Measurements from ENCODE around the gene FLOT1.

The FLOT1 gene

GRCh38 chr6:30700340-30700739 is 42.1 kb downstream of the FLOT1 start:
- no peak for DNase-seq (ENCODE audit: low read depth)

GRCh38 chr6:30696432-30696831 is 46.1 kb downstream of the FLOT1 start:
- no peak for DNase-seq (ENCODE audit: low read depth)

DNA sequence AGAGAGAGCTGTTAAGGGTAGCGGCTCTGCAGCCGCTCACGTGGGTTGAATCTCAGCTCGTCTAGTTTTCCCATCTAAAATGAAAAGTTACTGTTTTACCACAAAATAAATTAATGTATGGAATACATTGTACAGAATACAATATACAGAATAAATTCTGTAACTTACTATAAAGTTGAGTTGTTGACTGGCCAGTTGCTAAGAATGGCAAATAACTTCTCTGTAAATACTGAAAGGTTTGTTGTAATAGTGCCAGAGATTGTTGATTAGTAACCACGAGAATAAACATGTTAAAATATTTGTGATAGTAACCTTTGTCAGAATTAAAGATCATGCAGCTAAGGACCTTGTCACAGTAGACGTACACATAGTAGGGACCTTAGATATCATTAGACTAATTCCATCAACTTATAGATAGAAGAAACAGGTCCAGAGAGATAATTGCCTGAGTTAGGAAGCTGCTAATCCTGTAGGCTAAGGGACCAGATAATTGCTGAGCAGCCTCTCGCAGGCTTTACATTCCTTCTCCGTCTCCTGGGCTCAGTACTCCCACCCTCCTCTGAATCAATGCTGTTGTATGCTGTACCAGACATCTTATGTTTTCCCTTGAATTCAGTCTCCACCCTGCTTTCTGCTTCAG is 51.2 kb downstream of the FLOT1 start:
- DNase-seq (ENCODE audit: low read depth) = no peak

GRCh38 chr6:30690403-30691207 is 51.9 kb downstream of the FLOT1 start, which contains the start of gene NRM:
TSS of gene NRM (minus strand) at chr6:30690984. CDS start at chr6:30690974, 10 bp downstream.
- peak; percentile 55 for DNase-seq (ENCODE audit: low read depth)

GRCh38 chr6:30689985-30690384 is 52.5 kb downstream of the FLOT1 start:
- DNase-seq (ENCODE audit: low read depth) = no peak

GRCh38 chr6:30689022-30689865 is 53.2 kb downstream of the FLOT1 start:
- no peak for DNase-seq (ENCODE audit: low read depth)

- no peak for DNase-seq (ENCODE audit: low read depth)
Observed at GRCh38 chr6:30688569-30688968, 53.9 kb downstream of the FLOT1 start.

DNA sequence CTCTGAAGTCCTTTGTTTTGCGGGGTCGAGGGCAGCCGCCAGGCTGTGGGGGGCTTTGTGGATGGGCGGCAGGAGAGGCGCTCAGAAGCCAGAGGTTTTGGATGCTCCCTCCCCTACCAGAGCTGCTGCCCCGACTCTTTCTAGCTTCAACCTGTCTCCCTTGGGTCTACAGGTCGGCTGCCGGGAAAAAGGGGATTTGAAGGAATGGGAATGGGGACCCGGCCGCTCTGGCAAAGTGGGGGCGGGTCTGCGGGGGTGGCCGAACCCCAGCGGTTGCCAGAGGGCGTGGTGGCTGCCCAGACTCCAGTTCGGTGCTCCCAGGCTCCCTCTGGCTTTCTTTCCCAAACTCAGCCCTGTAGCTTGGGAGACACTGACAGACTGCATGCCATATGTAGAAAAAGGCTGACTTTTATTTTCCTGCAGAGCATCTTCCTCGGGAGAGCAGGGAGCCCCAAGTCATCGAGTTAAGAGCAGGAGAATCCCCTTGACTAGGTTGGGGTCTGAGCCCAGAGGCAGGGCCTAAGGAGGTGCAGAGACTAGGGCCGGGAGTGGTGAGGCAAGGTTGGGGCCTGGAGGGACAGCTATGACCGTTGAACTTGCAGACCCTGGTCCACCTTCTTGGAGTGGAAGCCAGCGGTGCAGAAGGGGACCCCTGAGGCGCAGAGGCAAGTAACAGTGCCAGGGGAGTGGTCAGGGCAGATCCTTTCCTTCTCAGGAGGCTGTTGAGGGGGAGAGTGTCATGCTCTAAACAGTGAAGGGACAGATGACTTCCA is 54.6 kb downstream of the FLOT1 start:
- DNase-seq (ENCODE audit: low read depth) = no peak

GRCh38 chr6:30686908-30687658 is 55.4 kb downstream of the FLOT1 start:
- peak; percentile 61 for DNase-seq (ENCODE audit: low read depth)

DNA sequence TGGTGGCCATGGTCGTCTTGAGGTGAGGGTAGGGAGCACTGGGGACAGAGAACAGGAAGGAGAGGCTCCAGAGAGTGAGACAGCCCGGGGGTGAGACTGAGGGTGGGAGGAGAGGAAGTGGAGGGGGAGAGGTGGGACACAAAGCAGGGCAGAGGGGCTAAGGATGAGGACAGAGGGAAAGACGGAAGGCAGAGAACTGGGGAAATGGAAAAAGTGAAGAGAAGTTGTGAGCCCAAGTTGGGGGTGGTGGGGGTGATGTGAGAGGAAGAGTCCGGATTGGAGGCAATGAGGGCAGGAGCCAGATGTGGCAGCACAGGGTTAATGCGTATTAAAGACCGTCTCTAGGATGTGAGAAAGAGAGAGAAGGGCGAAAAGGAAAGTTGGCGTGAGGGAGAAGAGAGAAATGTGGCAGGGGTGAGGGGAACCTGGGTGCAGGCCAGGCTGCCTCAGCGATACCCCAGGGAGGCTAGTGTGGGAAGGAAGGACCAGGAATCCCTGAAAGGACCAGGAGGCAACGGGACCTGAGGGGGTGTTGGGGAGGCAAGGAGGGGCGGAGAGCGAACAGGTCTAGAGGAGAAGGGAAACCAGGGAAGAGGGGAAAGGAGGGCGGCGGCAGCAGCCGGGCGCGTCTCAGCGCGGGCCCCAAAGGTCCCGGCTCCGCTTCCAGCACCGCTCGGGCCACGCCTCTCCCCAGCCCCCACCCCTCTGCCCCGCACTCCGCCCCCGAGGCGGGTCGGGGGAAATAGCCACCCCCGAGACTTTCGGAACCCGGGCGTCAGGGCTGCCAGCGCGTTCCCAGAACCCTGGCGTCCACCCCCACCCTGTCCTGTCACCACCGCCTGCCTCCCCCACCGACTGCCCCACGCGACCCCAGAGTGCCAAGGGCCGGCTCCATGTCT is 56.2 kb downstream of the FLOT1 start, which contains the start of gene PPP1R18:
TSS of gene PPP1R18 (minus strand) at position 637 of the 899 bp plus-strand sequence. CDS start at position 10, 627 bp downstream.
- peak; percentile 66 for DNase-seq (ENCODE audit: low read depth)

- no peak for DNase-seq (ENCODE audit: low read depth)
Observed at GRCh38 chr6:30685157-30686008, 57.1 kb downstream of the FLOT1 start.

- DNase-seq (ENCODE audit: low read depth) = no peak
Observed at GRCh38 chr6:30684386-30685156, 57.9 kb downstream of the FLOT1 start.

DNA sequence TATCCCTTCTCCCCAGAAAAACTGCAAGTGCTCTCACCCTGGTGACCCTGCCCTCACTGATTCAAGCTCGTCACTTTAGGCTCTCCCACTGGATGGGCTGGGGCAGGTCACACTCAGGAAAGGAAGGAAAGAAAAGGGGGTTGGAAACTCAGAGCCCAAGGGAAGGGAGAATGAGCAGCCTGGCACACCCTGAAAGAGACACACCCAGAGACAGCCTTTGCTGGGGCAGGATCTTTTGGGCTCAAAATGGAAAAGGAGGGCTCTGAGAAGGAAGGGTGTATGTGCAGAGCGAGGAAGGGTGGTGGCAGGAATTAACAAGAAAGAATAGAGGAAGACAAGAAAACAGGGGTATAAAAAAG is 58.5 kb downstream of the FLOT1 start:
- no peak for DNase-seq (ENCODE audit: low read depth)

DNA sequence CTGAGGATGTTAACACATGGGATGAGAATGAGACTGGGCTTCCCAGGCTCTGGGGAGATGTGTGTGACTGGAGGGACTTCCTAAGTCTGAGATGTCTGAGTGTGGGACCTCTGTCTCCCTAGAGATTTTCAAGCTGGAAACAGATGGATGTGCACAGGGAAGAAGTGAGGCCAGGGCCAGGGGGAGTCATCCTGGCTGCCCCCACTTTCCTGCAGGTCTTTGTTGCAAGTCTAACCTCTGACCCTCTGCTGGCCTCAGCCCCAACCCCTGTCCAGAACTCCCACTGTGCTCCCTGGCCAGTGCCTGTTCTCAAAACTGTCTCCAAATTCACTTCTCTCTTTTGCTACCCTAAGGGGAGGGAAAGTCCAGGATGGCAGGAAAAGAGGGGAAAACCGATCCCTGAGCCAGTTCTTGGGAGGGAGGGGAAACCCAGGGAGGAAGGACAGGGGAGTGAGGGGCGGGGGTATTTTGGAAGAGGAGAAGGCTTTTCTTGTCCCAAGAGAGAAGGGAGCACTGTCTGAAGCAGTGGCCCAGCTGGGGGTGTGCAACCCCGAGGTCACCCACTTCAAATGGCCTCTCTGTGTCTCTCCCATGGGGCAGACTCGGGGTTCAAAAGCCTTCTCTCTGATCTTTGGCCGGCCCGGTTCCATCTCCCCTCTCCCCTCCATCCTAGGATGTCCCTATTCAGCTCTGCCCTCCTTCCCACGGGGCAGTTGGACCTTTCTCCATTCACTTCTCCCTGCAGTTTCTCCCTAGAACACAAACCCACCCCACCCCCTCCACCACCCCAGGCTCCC is 59.1 kb downstream of the FLOT1 start:
- no peak for DNase-seq (ENCODE audit: low read depth)

DNA sequence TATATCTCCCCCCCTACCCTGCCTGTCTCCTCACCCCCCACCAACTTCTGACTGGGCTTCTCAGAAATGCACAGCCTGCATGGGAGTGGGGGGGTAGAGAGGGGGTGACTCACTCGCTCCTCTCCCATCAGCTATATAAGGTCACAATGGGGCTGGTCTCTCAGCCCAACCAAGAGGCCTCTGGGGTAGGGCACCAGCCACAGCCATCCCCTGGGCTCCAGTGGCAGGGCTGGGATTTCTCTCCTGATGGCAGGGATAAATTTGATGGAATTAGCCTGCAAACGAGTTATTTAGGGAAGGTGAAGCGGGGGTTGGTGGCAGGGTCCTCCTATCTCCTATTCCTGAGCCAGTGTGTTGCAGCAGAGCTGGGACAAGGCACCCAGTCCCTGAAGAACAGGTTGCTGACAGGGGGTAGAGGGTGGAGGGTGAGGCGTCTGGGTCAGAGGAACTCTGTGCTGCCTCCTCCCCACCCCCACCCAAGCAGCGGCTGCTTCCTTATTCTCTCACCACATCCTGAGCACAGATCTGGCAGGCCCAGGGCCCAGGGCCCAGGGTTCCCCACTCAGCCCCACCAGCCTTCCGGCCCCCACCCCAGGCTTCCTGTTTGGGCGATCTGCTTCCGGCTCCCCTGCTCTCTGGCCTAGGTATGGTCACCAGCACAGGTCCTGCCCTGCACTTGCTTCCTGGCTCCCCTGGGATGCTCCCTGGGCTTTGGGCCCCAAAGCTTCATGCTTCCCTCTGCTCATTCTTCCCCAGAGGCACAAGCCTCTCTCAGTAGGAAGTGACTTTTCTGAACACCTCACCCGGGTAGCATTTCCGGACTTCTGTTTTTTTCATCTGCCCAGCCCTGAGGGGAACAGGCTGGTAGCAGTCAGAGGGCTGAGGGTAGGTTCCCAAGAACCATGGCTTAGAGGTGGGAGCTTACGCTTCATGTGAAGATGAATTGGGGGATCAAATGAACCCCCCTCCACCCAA is 60.1 kb downstream of the FLOT1 start:
- DNase-seq (ENCODE audit: low read depth) = peak; percentile 59

- no peak for DNase-seq (ENCODE audit: low read depth)
Observed at GRCh38 chr6:30681766-30682142, 60.7 kb downstream of the FLOT1 start.
